HG02840 (cell line): ENCODE results near the gene HMCES.
A peak's percentile ranks its signal among the peaks of the same experiment; 100 is the strongest.

Experiments
- ATAC-seq: cut with Tn5 transposase; IDR thresholded peaks from one replicate; pipeline ENCODE4 v1.9.1; 2021; ENCODE audit warnings: mild to moderate bottlenecking, moderate library complexity, moderate number of reproducible peaks; ENCODE audit not compliant: unreplicated experiment, low FRiP score

Gene HMCES

DNA sequence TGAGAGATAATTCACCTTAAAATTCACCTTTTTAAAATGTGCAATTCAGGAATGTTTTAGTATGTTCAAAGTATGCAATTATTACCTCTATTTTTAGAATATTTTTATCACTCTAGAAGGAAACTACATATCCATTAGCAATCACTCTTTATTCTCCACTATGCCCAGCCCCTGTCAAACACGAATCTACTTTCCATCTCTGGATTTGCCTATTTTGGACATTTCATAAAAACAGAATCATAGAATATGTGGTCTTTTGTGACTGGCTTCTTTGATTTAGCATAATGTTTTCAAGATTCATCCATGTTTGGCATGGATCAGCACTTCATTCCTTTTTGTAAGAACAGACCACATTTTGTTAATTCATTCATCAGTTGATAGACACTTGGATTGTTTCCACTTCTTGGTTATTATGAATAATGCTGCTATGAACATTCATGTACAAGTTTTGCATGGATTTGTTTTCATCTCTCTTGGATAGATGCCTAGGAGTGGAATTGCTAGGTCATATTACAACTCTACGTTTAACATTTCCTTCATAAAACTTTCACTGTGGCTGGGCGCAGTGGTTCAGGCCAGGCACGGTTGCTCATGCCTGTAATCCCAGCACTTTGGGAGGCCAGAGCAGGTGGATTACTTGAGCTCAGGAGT, 12.7 kb downstream of the HMCES start:
- no peak for ATAC-seq

DNA sequence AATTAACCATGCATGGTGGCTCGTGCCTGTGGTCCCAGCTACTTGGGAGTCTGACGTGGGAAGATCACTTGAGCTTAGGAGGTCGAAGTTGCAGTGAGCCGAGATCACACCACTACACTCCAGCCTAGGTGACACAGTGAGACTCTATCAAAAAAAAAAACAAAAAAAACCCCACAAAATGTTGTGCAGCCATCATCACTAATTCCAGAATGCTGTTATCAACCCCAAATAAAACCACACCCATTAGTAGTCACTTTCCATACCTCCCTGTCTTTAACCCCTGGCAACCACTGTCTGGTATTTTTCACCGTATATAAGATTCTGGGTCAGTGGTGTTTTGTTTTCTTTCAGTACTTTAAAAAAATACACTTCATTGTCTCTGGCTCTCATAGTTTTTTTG, 16.6 kb downstream of the HMCES start:
- ATAC-seq = no peak

DNA sequence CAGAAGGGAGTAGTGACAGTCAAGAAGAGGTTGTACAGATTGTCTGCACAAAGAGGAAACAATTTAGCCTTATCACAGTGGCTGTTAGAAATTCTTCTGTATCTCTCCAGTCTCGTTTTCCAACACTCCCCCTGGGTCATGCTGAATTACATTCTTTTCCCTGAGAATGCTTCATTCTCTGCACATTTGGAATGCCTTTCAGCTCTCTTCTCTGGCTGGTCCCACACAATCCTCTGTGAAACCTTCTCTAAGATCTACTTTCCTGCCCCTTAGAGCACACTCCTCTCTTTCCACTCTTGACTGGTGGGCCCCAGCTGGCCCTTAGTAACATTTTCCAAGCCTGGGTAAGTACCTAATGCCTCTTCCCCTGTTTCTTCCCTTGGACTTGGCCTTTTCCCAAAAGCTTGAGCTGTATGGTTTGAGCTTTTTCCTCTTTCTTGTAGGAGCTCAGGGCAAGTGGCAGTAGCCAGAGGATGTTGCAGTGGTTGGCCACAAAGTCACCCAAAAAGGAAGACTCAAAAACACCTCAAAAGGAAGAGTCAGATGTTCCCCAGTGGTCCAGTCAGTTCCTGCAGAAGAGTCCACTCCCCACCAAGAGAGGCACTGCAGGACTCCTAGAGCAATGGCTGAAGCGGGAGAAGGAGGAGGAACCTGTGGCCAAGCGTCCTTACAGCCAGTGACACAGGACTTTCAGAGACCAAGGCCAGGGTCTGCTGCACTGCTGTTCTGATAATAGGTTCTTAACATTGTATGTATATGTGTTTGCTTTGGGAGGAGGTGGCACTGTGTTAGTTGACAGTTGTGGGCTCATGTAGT, 25.7 kb downstream of the HMCES start:
- no peak for ATAC-seq

- no peak for ATAC-seq
Observed at GRCh38 chr3:129304962-129305222, 26.2 kb downstream of the HMCES start.

GRCh38 chr3:129305592-129306091, 27.0 kb downstream of the HMCES start:
- peak; percentile 37 for ATAC-seq

- no peak for ATAC-seq
Observed at GRCh38 chr3:129308636-129309035, 30.0 kb downstream of the HMCES start.

DNA sequence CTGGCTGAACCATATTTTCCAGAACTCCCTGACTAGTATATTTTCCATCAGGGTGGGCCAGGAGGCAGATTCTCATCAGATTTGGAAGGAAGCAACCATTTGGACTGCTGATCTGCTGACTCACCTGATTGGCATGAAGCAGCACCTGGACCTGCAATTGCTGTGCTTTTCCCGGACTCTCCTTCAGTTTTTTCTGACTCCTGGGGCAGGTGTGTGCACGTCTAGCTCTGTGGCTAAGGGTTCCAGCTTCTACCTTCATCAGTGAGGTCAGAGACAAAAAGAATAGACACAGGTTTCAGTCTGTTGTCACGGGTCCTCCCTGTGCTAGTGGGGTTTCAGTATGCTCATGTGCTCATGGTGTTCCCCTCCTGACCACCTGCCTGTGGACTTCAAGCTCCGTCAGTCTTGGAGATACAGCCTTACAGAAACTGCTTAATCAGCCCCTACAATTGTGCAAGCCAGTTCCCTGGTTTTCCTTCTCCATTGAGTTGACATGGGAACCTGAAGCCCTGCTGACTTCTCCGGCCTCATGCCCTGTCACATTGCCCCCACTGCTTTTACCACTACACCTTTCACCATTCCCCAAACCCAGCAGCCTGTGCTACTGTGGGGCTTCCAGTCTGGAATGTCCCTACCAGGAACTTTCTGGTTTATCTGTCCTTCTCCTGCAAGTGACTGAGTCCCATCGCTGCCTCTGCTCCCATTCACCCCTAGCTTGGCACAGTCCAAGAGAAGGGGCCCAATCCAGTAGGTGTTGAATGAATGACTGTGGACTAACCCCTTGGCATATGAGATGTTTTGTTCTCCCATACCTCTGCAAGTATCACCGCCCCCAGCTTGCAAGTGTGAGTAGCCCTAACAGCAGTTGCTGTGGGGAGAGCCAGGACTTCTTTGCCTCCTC, 31.7 kb downstream of the HMCES start:
- no peak for ATAC-seq

DNA sequence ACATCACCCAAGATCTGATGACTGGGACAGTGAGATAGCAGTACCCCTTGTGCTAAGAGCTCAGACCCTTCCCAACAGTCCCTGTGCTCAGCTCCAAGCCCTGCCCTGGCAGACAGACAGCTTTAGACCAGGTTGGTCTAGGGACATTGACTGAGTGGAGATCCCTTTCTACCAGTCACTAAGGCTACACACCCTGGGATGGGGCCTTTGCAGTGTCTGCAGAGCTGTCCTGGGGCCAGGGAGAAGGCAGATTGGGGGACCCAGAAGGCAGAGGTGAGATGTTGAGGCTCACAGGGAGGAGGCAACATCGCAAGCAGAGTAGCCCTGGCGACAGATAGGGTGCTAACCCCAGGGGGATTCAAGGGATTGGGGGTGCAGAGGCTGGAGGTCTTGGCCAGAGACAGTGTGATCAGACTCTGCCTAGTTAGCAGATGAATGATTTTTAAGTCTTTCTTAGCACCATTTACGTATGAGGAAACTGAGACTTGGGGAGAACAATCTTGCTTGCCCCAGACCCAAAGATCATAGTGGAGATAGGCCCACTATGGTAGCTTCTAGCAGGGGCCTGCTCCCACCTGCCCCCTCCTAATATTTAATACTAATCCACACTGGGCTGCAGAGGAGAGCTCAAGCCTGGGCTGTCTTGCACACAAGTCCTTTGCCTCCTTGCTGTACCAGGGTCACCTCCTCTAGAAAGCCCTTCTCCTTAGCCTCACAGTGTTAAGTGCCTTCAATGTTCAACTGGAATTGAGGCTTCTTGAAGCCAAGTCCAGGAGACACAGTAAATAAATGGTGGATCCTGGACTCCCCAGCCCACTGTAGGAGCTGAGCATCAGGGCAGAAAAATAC, 32.6 kb downstream of the HMCES start:
- ATAC-seq = no peak

DNA sequence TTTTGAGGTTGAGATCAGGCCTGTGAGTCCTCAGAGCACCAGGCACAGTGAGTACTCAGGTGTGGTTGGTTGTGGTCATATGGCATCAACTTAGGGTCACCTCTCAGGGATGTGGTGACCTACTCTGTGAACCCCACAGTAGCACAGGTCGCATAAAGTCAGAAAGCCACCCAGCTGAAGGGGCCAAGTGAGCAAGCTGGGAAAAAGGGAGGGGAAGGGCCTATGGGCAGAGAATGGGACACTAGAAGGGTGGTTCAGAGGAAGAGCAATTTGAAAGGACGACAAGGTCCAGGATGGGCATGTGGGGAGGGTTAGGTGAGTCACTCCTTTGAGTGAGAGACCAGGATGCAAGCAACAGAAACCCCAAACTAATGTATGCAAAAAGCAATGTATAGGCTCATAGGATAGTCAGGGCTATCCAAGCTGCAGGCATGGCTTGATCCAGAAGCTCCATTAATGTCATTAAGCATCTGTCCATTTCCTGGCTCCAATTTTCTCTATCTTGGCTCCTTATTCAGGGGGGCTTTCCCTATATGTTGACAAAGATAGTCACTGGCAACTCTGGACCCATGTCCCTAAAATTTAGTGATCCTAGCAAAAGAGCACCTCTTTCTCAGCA, 33.5 kb downstream of the HMCES start:
- no peak for ATAC-seq

DNA sequence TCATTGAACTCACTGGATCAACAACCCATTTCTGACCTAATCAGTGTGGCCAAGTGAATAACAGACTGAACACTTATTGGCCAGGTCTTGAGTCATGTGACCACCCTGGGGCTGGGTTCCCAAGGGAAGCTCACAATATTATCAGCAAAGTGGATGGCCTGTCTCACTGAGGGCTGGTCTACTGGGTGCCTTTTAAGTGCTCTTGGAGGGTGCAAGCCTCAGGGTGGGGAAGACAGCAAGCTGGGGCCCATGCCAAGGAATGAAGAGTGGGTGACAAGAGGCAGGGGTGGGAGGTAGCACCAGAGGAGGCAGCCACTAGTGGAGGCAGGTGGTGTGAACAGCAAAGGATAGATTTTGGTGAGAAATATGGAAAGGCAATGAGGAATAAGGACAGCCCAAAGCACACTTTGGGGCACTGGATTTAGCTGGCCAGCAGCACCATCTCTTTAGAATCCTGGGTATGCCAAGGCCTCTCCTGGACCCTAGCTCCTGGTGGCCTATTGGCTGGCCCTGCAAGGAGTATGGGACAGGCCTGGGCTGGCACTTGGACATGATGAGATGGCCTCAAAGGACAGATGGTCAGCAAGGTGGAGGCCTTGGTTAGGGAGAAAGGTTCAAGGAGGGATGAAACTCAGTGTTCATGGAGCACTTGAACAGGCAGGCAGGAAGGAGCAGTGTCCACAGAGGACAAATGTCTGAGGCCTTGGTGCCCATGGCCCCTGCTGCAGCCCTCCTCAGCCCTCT, 34.2 kb downstream of the HMCES start:
- no peak for ATAC-seq

GRCh38 chr3:129313415-129313664, 34.7 kb downstream of the HMCES start:
- ATAC-seq = no peak

DNA sequence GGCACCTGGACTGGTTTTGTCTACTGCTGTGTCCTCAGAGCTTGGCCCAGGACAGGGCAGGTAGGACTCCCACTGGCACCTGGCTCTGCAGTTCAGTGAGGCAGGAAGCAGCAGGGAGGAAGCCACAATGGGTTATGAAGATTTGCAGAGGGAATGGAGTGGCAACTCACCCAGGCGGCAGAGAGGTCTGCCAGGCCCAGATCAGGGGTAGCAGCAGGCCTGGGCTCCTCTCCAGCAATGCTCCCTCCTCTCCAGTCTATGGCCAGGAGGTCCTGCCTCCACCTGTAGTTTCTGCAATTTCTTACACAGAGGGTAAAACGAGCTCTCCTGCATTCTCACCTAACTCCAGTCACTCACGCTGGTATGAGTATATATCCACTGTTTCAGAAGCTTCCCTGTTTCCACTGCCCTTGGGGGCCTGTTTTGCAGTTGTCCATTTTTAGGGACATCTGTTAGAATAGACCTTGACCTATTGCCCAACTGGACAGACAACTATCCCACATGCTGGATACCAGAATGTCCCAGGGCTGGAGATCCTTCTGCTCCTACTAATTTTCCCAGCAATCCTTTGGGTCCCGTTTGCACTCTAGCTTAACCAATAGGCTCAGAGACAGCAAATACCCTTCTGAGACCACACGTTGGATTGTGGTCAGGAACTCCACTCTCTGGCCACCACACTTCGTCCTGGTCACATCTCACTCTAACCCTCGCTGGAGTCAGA, 35.2 kb downstream of the HMCES start:
- ATAC-seq = no peak

- no peak for ATAC-seq
Observed at GRCh38 chr3:129314386-129315222, 35.9 kb downstream of the HMCES start.

- no peak for ATAC-seq
Observed at GRCh38 chr3:129315223-129315997, 36.7 kb downstream of the HMCES start.

DNA sequence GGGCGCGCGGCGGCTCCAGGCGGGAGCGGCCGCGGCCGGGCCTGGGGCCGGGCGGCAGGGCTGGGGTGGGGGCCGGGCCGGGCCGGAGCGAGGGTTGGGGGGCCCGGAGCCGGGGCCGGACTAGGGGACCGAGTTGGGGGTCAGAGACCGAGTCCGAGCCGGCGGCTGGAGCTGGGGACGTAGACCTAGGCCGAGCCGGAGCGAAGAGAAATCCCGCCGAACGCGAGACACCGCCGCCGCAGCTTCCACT, 37.3 kb downstream of the HMCES start:
- ATAC-seq = no peak

GRCh38 chr3:129316248-129317013, 37.8 kb downstream of the HMCES start:
- ATAC-seq = no peak
